Lung (tissue), 12 donors: ENCODE data around the gene L3MBTL1. TPM values are rescaled to one million over a fixed set of nuclear protein-coding genes. Genes with fewer than 3 reads are reported as not detected.
A peak's percentile ranks its signal among the peaks of the same experiment; 100 is the strongest.

ENCODE experiments used
- ATAC-seq: fragments of 200-7000 bp; cut with Tn5 transposase; one replicate; pipeline ENCODE4 v1.9.1; 2020; ENCODE audit warnings: moderate number of reproducible peaks; ENCODE audit not compliant: insufficient read depth, low FRiP score
- DNase-seq, 3 donors: peaks; one replicate each; pipeline ENCODE4 v3.0.0-alpha.2; 2013 to 2017
- H3K27ac ChIP-seq, 2 donors: one replicate each; pipeline ENCODE4 v1.5.1; 2013; ENCODE audit warnings: mild to moderate bottlenecking in 2 of 2, moderate library complexity in 2 of 2, control low read depth in 1 of 2, inconsistent platforms in 1 of 2, low read depth in 1 of 2, low read length in 1 of 2
- H3K27me3 ChIP-seq, 3 donors: one replicate each; pipeline ENCODE4 v1.5.1; 2013; ENCODE audit warnings: low read length in 2 of 3; ENCODE audit not compliant: control insufficient read depth in 3 of 3, insufficient read depth in 3 of 3
- H3K36me3 ChIP-seq, 4 donors: one replicate each; pipeline ENCODE4 v1.5.1; 2013; ENCODE audit warnings: low read length in 4 of 4, mild to moderate bottlenecking in 1 of 4, moderate library complexity in 1 of 4; ENCODE audit not compliant: control insufficient read depth in 4 of 4, insufficient read depth in 4 of 4
- H3K4me1 ChIP-seq, 5 donors: one replicate each; pipeline ENCODE4 v1.5.1; 2013; ENCODE audit warnings: low read length in 5 of 5, mild to moderate bottlenecking in 2 of 5, moderate library complexity in 1 of 5; ENCODE audit not compliant: control insufficient read depth in 5 of 5, insufficient read depth in 5 of 5
- H3K4me3 ChIP-seq: one replicate; pipeline ENCODE4 v1.5.1; 2013; ENCODE audit warnings: mild to moderate bottlenecking, control low read depth, moderate library complexity
- H3K9ac ChIP-seq, 2 donors: one replicate each; pipeline ENCODE4 v1.5.1; 2013; ENCODE audit warnings: low read length in 2 of 2, control low read depth in 1 of 2; ENCODE audit not compliant: insufficient read depth in 1 of 2
- H3K9me3 ChIP-seq, 4 donors: one replicate each; pipeline ENCODE4 v1.5.1; 2013; ENCODE audit warnings: low read length in 3 of 4, mild to moderate bottlenecking in 1 of 4, moderate library complexity in 1 of 4; ENCODE audit not compliant: control insufficient read depth in 4 of 4, insufficient read depth in 3 of 4
- CTCF ChIP-seq: IDR thresholded peaks from 2 replicates; pipeline ENCODE4 v1.5.1; 2012; ENCODE audit warnings: mild to moderate bottlenecking; ENCODE audit errors: control extremely low read depth, extremely low read depth
- WGBS, 2 donors: extraction: QIAGEN DNeasy Blood & Tissue Kit; methylation state at CpG; one replicate each; pipeline ENCODE4 v1.1.7; 2013; 5-methylcytosine and 5-hydroxymethylcytosine counted together
- polyA plus RNA-seq, 2 donors: library from polyadenylated mRNA; stranded (reverse); fragments of 200-250 nt; gene quantifications; one replicate each; pipeline ENCODE4 v1.2.1, GENCODE V29; 2013
- total RNA-seq, 2 donors: library from RNA; depleted of rRNA in 1 of 2; stranded (reverse); fragments of >200 nt in 1 of 2; gene quantifications; one replicate each; pipeline ENCODE4 v1.2.1, GENCODE V29; 2014 to 2021
- donor health status: control.
- donor health status: control.
- donor health status: Bipolar disorder and iron deficiency.
- donor health status: healthy.
- donor health status: DM: yes; HTN: yes; CAD: no.

L3MBTL1 gene
- total and polyA plus RNA-seq, 4 donors, result 1.7 to 18.6 (median 6.6) TPM

- Histone ChIP-seq H3K9ac (no peak overlapping the region), H3K4me3 (no peak overlapping the region), H3K4me1 (no peaks in the 10 kb centered on the region), H3K9me3 (no peaks in the 10 kb centered on the region), H3K36me3 (no peaks in the 10 kb centered on the region), H3K27ac (no peak overlapping the region), H3K27me3 (no peaks in the 10 kb centered on the region)
- DNase-seq (peak in 1 of 3 donors; percentile 47), ATAC-seq (no peak)
- no peak for TF ChIP-seq CTCF
- 43 to 48% methylated on average over 3 of the region's 3 CpGs for WGBS, 2 donors
Measured at GRCh38 chr20:43563429-43563828, 55.9 kb downstream of the L3MBTL1 start.

GRCh38 chr20:43563991-43564390 lies 56.5 kb downstream of the L3MBTL1 start:
- WGBS, 2 donors, result 93 to 98% methylated on average over 6 to 7 of the region's 7 CpGs
- Histone ChIP-seq H3K9ac (no peak overlapping the region), H3K4me1 (no peaks in the 10 kb centered on the region), H3K36me3 (no peaks in the 10 kb centered on the region), H3K27ac (no peak overlapping the region), H3K4me3 (no peak overlapping the region), H3K9me3 (no peaks in the 10 kb centered on the region), H3K27me3 (no peaks in the 10 kb centered on the region)
- ATAC-seq (no peak), DNase-seq (no peak)
- no peak for TF ChIP-seq CTCF

GRCh38 chr20:43564455-43564854 lies 57.0 kb downstream of the L3MBTL1 start:
- no peak overlapping the region for H3K9ac ChIP-seq
- 98 to 99% methylated on average over 8 of the region's 8 CpGs for WGBS, 2 donors
- no peak for TF ChIP-seq CTCF
- H3K36me3 ChIP-seq, result no peaks in the 10 kb centered on the region
- ATAC-seq (no peak), DNase-seq (no peak)
- no peaks in the 10 kb centered on the region for H3K9me3 ChIP-seq
- H3K4me3 ChIP-seq, result no peak overlapping the region
- H3K27ac ChIP-seq, result no peak overlapping the region
- H3K27me3 ChIP-seq, result no peaks in the 10 kb centered on the region
- H3K4me1 ChIP-seq, result no peaks in the 10 kb centered on the region
